GM12878 (cell line): ENCODE results near the gene ZBED1. TPM values are rescaled to one million over a fixed set of nuclear protein-coding genes. Genes with fewer than 3 reads are reported as not detected.

Experiments
- ATAC-seq: fragments of 200-7000 bp; cut with Tn5 transposase; 3 replicates; pipeline ENCODE4 v1.9.1; 2020; ENCODE audit warnings: mild to moderate bottlenecking, moderate library complexity
- BruUV-seq: library from RNA; stranded (reverse); fragments of 400-500 nt; replicated peaks from 2 replicates; lab custom pipeline; 2021; lab: Mats Ljungman, UMichigan
- CTCF ChIA-PET: fragments of 300-600 bp; sonication (Branson Sonifier 250); formaldehyde crosslinking; extraction: SDS; loops from one replicate; lab custom pipeline; 2021; ENCODE audit warnings: inconsistent platforms; lab: Yijun Ruan, JAX
- POLR2A ChIA-PET: fragments of 350-600 bp; formaldehyde crosslinking; extraction: SDS; loops from one replicate; lab custom pipeline; 2021; ENCODE audit warnings: inconsistent platforms; lab: Charles Lee
- RAD21 ChIA-PET: fragments of 300-600 bp; sonication (Branson Sonifier 250); formaldehyde crosslinking; loops from one replicate; lab custom pipeline; 2023; ENCODE audit warnings: antibody characterized with exemption; ENCODE audit not compliant: unreplicated experiment; lab: Charles Lee
- SMC1A ChIA-PET: fragments of 300-600 bp; sonication (Branson Sonifier 250); formaldehyde crosslinking; loops from one replicate; lab custom pipeline; 2023; ENCODE audit not compliant: unreplicated experiment, uncharacterized antibody; lab: Charles Lee
- DNase-seq: peaks from one replicate; pipeline ENCODE4 v3.0.0-alpha.2; 2011; ENCODE audit warnings: low read depth, low spot score
- FAIRE-seq: peaks from 3 replicates; lab custom pipeline; 2011; peaks lifted over from hg19 to GRCh38; lab: Jason Lieb, UNC
- H2AFZ ChIP-seq: 2 replicates; pipeline ENCODE4 v1.6.0; 2011; ENCODE audit warnings: low read depth, low read length, control low read depth; ENCODE audit not compliant: control insufficient read depth
- H3K27ac ChIP-seq: 2 replicates; pipeline ENCODE4 v1.5.1; 2011; ENCODE audit warnings: control low read depth; ENCODE audit not compliant: control insufficient read depth, insufficient read depth
- H3K27me3 ChIP-seq, 2 experiments: replicated peaks in 1 of 2; 2 replicates each; pipeline versions ENCODE4 v1.6.0 to v1.6.1; 2011; ENCODE audit warnings: low read length in 1 of 2; ENCODE audit not compliant: control insufficient read depth in 2 of 2, insufficient read depth in 2 of 2
- H3K36me3 ChIP-seq, 2 experiments: 2 replicates each; pipeline ENCODE4 v1.5.1; 2011; ENCODE audit warnings: low read length in 1 of 2; ENCODE audit not compliant: control insufficient read depth in 2 of 2, insufficient read depth in 2 of 2
- H3K4me1 ChIP-seq: 2 replicates; pipeline ENCODE4 v1.6.1; 2011; ENCODE audit warnings: mild to moderate bottlenecking, low read length, moderate library complexity, mixed read lengths; ENCODE audit not compliant: control insufficient read depth, insufficient read depth
- H3K4me2 ChIP-seq: 2 replicates; pipeline ENCODE4 v1.6.0; 2011; ENCODE audit warnings: control low read depth; ENCODE audit not compliant: control insufficient read depth, insufficient read depth
- H3K4me3 ChIP-seq: fragments of 200-600 bp; sonication (generic); 2 replicates; pipeline ENCODE4 v1.5.1; 2016
- H3K79me2 ChIP-seq: 2 replicates; pipeline ENCODE4 v1.6.0; 2011; ENCODE audit warnings: low read length; ENCODE audit not compliant: control insufficient read depth, insufficient read depth
- H3K9ac ChIP-seq: 2 replicates; pipeline ENCODE4 v1.8.0; 2011; ENCODE audit warnings: low read length, control low read depth, mixed read lengths; ENCODE audit not compliant: control insufficient read depth, insufficient read depth
- H3K9me3 ChIP-seq: replicated peaks from 3 replicates; pipeline ENCODE4 v1.5.1; 2011; ENCODE audit warnings: mild to moderate bottlenecking, low read length; ENCODE audit not compliant: control insufficient read depth, insufficient read depth
- H4K20me1 ChIP-seq: 2 replicates; pipeline ENCODE4 v1.6.0; 2011; ENCODE audit not compliant: control insufficient read depth, insufficient read depth
- BHLHE40 ChIP-seq, 2 experiments: fragments of 450-650 bp in 1 of 2; IDR thresholded peaks; 2 replicates each; pipeline ENCODE4 v1.6.1; 2011 to 2017; ENCODE audit warnings: low read depth in 2 of 2, borderline replicate concordance in 1 of 2, improper control_type of control experiment in 1 of 2, low read length in 1 of 2, mild to moderate bottlenecking in 1 of 2
- CBX5 ChIP-seq: sonication (generic); IDR thresholded peaks from 2 replicates; pipeline ENCODE4 v1.6.1; 2016; ENCODE audit warnings: low read depth, moderate library complexity, mild to moderate bottlenecking, inconsistent platforms
- FOS ChIP-seq: IDR thresholded peaks from 3 replicates; pipeline ENCODE4 v1.6.1; 2011; ENCODE audit warnings: borderline replicate concordance; ENCODE audit not compliant: insufficient read length; ENCODE audit errors: extremely low read depth
- GABPA ChIP-seq: IDR thresholded peaks from 2 replicates; pipeline ENCODE4 v1.6.1; 2014; ENCODE audit warnings: antibody characterized with exemption, low read depth, mild to moderate bottlenecking, inconsistent platforms
- JUNB ChIP-seq: IDR thresholded peaks from 2 replicates; pipeline ENCODE4 v1.6.1; 2016; ENCODE audit warnings: antibody characterized with exemption, mild to moderate bottlenecking
- PML ChIP-seq: IDR thresholded peaks from 2 replicates; pipeline ENCODE4 v1.6.1; 2012; ENCODE audit warnings: low read length, inconsistent platforms
- POLR2A ChIP-seq: IDR thresholded peaks from 2 replicates; pipeline ENCODE4 v1.6.1; 2011; ENCODE audit warnings: low read depth, mild to moderate bottlenecking, low read length
- SMAD1 ChIP-seq: fragments of 450-650 bp; IDR thresholded peaks from 2 replicates; pipeline ENCODE4 v1.6.1; 2018; ENCODE audit warnings: mild to moderate bottlenecking, low read depth; ENCODE audit not compliant: partially characterized antibody
- TARDBP ChIP-seq: IDR thresholded peaks from 2 replicates; pipeline ENCODE4 v1.6.1; 2016; ENCODE audit warnings: borderline replicate concordance
- TCF12 ChIP-seq: IDR thresholded peaks from 2 replicates; pipeline ENCODE4 v1.6.1; 2011; ENCODE audit warnings: low read depth, mild to moderate bottlenecking, low read length
- WRNIP1 ChIP-seq: IDR thresholded peaks from 2 replicates; pipeline ENCODE4 v1.6.1; 2011; ENCODE audit warnings: low read depth, low read length, improper control_type of control experiment, borderline replicate concordance
- ZBED1 ChIP-seq: IDR thresholded peaks from 2 replicates; pipeline ENCODE4 v1.6.1; 2016; ENCODE audit warnings: borderline replicate concordance
- WGBS: methylation state at CpG from one replicate; pipeline ENCODE4 v1.1.6; 2016; ENCODE audit warnings: low lambda C conversion rate; ENCODE audit not compliant: insufficient replicate concordance, insufficient coverage; ENCODE audit errors: missing lambda C conversion rate; 5-methylcytosine and 5-hydroxymethylcytosine counted together
- in situ Hi-C: fragments of 300-500 bp; cut with MboI; formaldehyde crosslinking; loops from 9 replicates; pipeline ENCODE4 v1.14.3; 2018; ENCODE audit warnings: mixed read lengths
- intact Hi-C: fragments of 100-400 bp; cut with micrococcal nuclease; formaldehyde crosslinking; loops from one replicate; pipeline ENCODE4 v1.14.2; 2022; ENCODE audit not compliant: unreplicated experiment
- polyA plus RNA-seq, 11 experiments: library from polyadenylated mRNA; depleted of rRNA in 4 of 11; unstranded in 6 of 11; stranded (reverse) in 5 of 11; fragments of >200 nt; fragmentation: Nextera tagmentation in 4 of 11; fragmentation: Illumina TruSeq in 1 of 11; extraction: Ambion mirVana in 4 of 11; extraction: Trizol in 1 of 11; gene quantifications; 1 replicate in 1 of 11; 2 replicates in 10 of 11; pipeline versions ENCODE4 v1.2.1 to v1.2.3, GENCODE V29; 2011 to 2016; ENCODE audit warnings: inconsistent platforms in 2 of 11, missing spikeins in 2 of 11, low read depth in 1 of 11
- total RNA-seq, 4 experiments: library from RNA; depleted of rRNA in 3 of 4; stranded (reverse); fragments of >200 nt in 3 of 4; fragmentation: Illumina TruSeq in 1 of 4; extraction: Trizol in 1 of 4; gene quantifications; 2 replicates each; pipeline versions ENCODE4 v1.2.1 to v1.2.3, GENCODE V29; 2013 to 2021
- TF ChIP-seq, protein P1 (sequence below): IDR thresholded peaks from 2 replicates; pipeline ENCODE4 v1.6.1; 2011; ENCODE audit warnings: borderline replicate concordance, low read depth, mild to moderate bottlenecking, moderate library complexity, mixed read lengths, low read length; ENCODE audit not compliant: insufficient read depth; ENCODE audit errors: extremely low read length
- TF ChIP-seq, protein P2 (sequence below): fragments of 450-650 bp; conservative IDR thresholded peaks from 2 replicates; pipeline ENCODE4 v1.6.1; 2017; ENCODE audit warnings: mild to moderate bottlenecking, moderate library complexity

The ZBED1 gene
- total and polyA plus RNA-seq, 10 of the 15 experiments (the other 5 are each of a cell fraction or from before 2014, with no cell fraction given): 1.9 to 75.5 (median 40.5) TPM

DNA sequence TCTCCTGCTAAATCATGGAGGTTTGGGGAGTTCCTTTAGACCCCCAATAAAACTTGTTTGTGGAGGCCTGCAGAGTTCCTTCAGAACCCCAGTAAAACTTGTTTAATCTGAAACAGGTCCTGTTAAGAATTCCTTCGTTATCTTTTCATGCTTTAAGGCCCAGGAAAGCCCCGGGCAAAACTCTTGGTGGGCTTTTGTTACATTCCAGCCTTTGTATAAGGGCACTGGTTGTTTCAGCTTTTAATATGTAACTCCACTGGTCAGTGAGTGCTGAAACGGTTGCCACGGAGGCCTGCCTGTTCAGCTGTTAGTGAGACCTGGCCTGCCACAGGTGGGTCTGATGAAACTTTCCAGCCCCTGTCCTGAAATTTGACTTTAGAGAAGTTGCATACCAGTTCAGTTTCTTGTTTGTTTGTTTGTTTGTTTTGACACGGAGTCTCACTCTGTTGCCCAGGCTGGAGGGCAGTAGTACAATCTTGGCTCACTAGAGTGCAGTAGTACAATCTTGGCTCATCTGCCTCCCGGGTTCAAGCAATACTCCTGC lies 12.4 kb upstream of the ZBED1 start:
- no peaks in the 10 kb centered on the region for H4K20me1 ChIP-seq
- in situ Hi-C loops: loop anchor here (25.0 kb wide), 1 partner anchor 1051 kb away; the partner anchor contains the start of gene ASMTL
- H2AFZ ChIP-seq: no peak overlapping the region
- no peak for ATAC-seq
- H3K4me2 ChIP-seq: no peak overlapping the region
- peaks cover 33% of the 10 kb centered on the region for H3K4me1 ChIP-seq
- no peaks in the 10 kb centered on the region for H3K9me3 ChIP-seq
- no peaks in the 10 kb centered on the region for H3K27me3 ChIP-seq
- no peaks in the 10 kb centered on the region for H3K79me2 ChIP-seq
- WGBS: 92% methylated on average over 6 of the region's 6 CpGs
- ChIA-PET CTCF (no interaction called here), SMC1A (no interaction called here), POLR2A (no interaction called here), RAD21 (no interaction called here)
- no peak overlapping the region for H3K27ac ChIP-seq
- intact Hi-C loops: no loop called here
- no peak overlapping the region for H3K4me3 ChIP-seq
- TF ChIP-seq POLR2A (no peak), GABPA (no peak), CBX5 (no peak), TARDBP (no peak), BHLHE40 (IDR thresholded peaks at IDR 0.05; ENCODE audit: borderline replicate concordance in 1 of 2, low read depth in 2 of 2, low read length in 1 of 2) (no peak), WRNIP1 (no peak), ZBED1 (no peak), SMAD1 (no peak), TCF12 (no peak), PML (no peak), FOS (no peak), JUNB (no peak)
- TF ChIP-seq, protein P1, sequence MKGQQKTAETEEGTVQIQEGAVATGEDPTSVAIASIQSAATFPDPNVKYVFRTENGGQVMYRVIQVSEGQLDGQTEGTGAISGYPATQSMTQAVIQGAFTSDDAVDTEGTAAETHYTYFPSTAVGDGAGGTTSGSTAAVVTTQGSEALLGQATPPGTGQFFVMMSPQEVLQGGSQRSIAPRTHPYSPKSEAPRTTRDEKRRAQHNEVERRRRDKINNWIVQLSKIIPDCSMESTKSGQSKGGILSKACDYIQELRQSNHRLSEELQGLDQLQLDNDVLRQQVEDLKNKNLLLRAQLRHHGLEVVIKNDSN: no peak
- TF ChIP-seq, protein P2, sequence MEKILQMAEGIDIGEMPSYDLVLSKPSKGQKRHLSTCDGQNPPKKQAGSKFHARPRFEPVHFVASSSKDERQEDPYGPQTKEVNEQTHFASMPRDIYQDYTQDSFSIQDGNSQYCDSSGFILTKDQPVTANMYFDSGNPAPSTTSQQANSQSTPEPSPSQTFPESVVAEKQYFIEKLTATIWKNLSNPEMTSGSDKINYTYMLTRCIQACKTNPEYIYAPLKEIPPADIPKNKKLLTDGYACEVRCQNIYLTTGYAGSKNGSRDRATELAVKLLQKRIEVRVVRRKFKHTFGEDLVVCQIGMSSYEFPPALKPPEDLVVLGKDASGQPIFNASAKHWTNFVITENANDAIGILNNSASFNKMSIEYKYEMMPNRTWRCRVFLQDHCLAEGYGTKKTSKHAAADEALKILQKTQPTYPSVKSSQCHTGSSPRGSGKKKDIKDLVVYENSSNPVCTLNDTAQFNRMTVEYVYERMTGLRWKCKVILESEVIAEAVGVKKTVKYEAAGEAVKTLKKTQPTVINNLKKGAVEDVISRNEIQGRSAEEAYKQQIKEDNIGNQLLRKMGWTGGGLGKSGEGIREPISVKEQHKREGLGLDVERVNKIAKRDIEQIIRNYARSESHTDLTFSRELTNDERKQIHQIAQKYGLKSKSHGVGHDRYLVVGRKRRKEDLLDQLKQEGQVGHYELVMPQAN: no peak
- TF ChIP-seq, all 136 proteins: peak for 0
- FAIRE-seq: no peak
- no peak overlapping the region for H3K9ac ChIP-seq
- no peak for DNase-seq
- no peaks in the 10 kb centered on the region for H3K36me3 ChIP-seq
- no TSS peak for BruUV-seq
